Small intestine (tissue), 16 donors: ENCODE results near the gene LAMA5. TPM values are rescaled to one million over a fixed set of nuclear protein-coding genes. Genes with fewer than 3 reads are reported as not detected.
A peak's percentile ranks its signal among the peaks of the same experiment; 100 is the strongest.

Experiments
- DNase-seq, 2 donors: peaks; one replicate each; pipeline versions ENCODE4 v3.0.0 to v3.0.0-alpha.2; 2013
- FAIRE-seq: peaks from 2 replicates; lab custom pipeline; 2012; peaks lifted over from hg19 to GRCh38; lab: Jason Lieb, UNC
- H3K27ac ChIP-seq, 3 donors: one replicate each; pipeline ENCODE4 v1.5.1; 2013; ENCODE audit warnings: low read length in 2 of 3, mild to moderate bottlenecking in 2 of 3, control low read depth in 1 of 3, inconsistent platforms in 1 of 3, low read depth in 1 of 3, moderate library complexity in 1 of 3
- H3K27me3 ChIP-seq, 3 donors: one replicate each; pipeline ENCODE4 v1.6.1; 2013; ENCODE audit warnings: low read length in 3 of 3, inconsistent platforms in 1 of 3; ENCODE audit not compliant: control insufficient read depth in 3 of 3, insufficient read depth in 3 of 3
- H3K36me3 ChIP-seq, 3 donors: one replicate each; pipeline ENCODE4 v1.6.1; 2013; ENCODE audit warnings: low read length in 3 of 3, inconsistent platforms in 1 of 3, low read depth in 1 of 3, mild to moderate bottlenecking in 1 of 3, moderate library complexity in 1 of 3; ENCODE audit not compliant: control insufficient read depth in 3 of 3, insufficient read depth in 2 of 3
- H3K4me1 ChIP-seq, 3 donors: one replicate each; pipeline ENCODE4 v1.6.1; 2013; ENCODE audit warnings: low read length in 2 of 3, inconsistent platforms in 1 of 3, low read depth in 1 of 3, mild to moderate bottlenecking in 1 of 3, moderate library complexity in 1 of 3; ENCODE audit not compliant: control insufficient read depth in 3 of 3, insufficient read depth in 2 of 3
- H3K4me3 ChIP-seq, 3 donors: one replicate each; pipeline ENCODE4 v1.5.1; 2013; ENCODE audit warnings: low read length in 3 of 3, control low read depth in 1 of 3, inconsistent platforms in 1 of 3, low read depth in 1 of 3, mild to moderate bottlenecking in 1 of 3, moderate library complexity in 1 of 3
- H3K9me3 ChIP-seq, 2 donors: one replicate each; pipeline ENCODE4 v1.6.1; 2013; ENCODE audit warnings: low read depth in 1 of 2, low read length in 1 of 2; ENCODE audit not compliant: control insufficient read depth in 2 of 2, insufficient read depth in 1 of 2
- WGBS, 3 donors: extraction: QIAGEN DNeasy Blood & Tissue Kit; methylation state at CpG; one replicate each; pipeline ENCODE4 v1.1.7; 2013; 5-methylcytosine and 5-hydroxymethylcytosine counted together
- long read RNA-seq, 10 donors: transcript quantifications; one replicate each; lab custom pipeline, GENCODE V29; 2026
- polyA plus RNA-seq, 4 donors: library from polyadenylated mRNA; stranded (reverse) in 3 of 4; unstranded in 1 of 4; fragments of 200-250 nt in 3 of 4; fragments of 120-200 nt in 1 of 4; gene quantifications; one replicate each; pipeline versions ENCODE4 v1.2.1 to v1.2.3, GENCODE V29; 2013
- donor health status: healthy with polysubstance abuse.
- donor health status: control.
- donor health status: control.
- donor health status: Bipolar disorder and iron deficiency.
- donor health status: healthy.

The LAMA5 gene, protein sequence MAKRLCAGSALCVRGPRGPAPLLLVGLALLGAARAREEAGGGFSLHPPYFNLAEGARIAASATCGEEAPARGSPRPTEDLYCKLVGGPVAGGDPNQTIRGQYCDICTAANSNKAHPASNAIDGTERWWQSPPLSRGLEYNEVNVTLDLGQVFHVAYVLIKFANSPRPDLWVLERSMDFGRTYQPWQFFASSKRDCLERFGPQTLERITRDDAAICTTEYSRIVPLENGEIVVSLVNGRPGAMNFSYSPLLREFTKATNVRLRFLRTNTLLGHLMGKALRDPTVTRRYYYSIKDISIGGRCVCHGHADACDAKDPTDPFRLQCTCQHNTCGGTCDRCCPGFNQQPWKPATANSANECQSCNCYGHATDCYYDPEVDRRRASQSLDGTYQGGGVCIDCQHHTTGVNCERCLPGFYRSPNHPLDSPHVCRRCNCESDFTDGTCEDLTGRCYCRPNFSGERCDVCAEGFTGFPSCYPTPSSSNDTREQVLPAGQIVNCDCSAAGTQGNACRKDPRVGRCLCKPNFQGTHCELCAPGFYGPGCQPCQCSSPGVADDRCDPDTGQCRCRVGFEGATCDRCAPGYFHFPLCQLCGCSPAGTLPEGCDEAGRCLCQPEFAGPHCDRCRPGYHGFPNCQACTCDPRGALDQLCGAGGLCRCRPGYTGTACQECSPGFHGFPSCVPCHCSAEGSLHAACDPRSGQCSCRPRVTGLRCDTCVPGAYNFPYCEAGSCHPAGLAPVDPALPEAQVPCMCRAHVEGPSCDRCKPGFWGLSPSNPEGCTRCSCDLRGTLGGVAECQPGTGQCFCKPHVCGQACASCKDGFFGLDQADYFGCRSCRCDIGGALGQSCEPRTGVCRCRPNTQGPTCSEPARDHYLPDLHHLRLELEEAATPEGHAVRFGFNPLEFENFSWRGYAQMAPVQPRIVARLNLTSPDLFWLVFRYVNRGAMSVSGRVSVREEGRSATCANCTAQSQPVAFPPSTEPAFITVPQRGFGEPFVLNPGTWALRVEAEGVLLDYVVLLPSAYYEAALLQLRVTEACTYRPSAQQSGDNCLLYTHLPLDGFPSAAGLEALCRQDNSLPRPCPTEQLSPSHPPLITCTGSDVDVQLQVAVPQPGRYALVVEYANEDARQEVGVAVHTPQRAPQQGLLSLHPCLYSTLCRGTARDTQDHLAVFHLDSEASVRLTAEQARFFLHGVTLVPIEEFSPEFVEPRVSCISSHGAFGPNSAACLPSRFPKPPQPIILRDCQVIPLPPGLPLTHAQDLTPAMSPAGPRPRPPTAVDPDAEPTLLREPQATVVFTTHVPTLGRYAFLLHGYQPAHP (N-terminal part only)
- 10 to 100 TPM in 2 of 4 donors, 1 to 10 TPM in 2; 1.3 to 62.8 (median 23.0) TPM for polyA plus RNA-seq
- long read RNA-seq, donor 1, partial matches to known transcripts, result 92 of 118 reads
- long read RNA-seq, donor 1, other reads (novel, unspliced or antisense), result 23 of 118 reads
- long read RNA-seq, donor 2, partial matches to known transcripts, result 1,090 of 2,021 reads
- long read RNA-seq, donor 2, other reads (novel, unspliced or antisense), result 931 of 2,021 reads
- long read RNA-seq, donor 3, partial matches to known transcripts, result 0 of 5 reads
- long read RNA-seq, donor 3, other reads (novel, unspliced or antisense), result 0 of 5 reads
- long read RNA-seq, donor 4, result 0 reads
- long read RNA-seq, donor 5, partial matches to known transcripts, result 40 of 51 reads
- long read RNA-seq, donor 5, other reads (novel, unspliced or antisense), result 10 of 51 reads
- long read RNA-seq, donor 6, result 0 reads
- long read RNA-seq, donor 7, result 0 reads
- long read RNA-seq, donor 8, result 0 reads
- long read RNA-seq, donor 9, partial matches to known transcripts, result 374 of 741 reads
- long read RNA-seq, donor 9, other reads (novel, unspliced or antisense), result 367 of 741 reads
- long read RNA-seq, donor 10, partial matches to known transcripts, result 0 of 4 reads
- long read RNA-seq, donor 10, other reads (novel, unspliced or antisense), result 0 of 4 reads

DNA sequence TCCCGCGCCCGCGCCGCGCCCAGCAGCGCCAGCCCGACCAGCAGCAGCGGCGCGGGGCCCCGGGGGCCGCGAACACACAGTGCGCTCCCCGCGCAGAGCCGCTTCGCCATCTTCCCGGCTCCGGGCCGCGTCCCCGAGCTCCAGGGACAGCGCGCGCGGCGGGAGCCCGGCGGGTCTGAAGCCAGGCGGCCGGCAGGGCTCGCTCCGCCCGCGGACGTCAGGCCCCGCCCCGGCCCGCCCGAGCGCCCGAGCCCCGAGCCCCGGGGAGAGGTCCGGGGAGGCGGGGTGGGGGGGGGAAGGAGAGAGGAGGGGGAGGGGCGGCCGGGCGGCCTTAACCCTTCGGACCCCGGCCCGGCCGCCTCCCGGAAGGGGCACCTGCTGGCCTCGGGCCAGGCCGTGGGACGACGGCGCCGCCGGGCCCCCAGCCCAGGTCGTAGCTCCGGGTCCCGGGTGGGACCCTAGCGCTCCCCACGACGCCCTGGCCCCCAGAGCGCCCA, at the start of gene LAMA5:
Gene LAMA5 (minus strand): TSS at position 177 of the 497 bp plus-strand sequence. CDS start 67 bp downstream, at position 110.
- H3K4me3 ChIP-seq, result peak within 1 kb of the TSS; percentile 45 to 72 (median 51)
- peaks cover 0 to 20% (median 0%) of the 10 kb centered on the region in 3 donors for H3K36me3 ChIP-seq
- peak in 1 of 2 donors; percentile 80 for DNase-seq
- peaks cover 0 to 77% (median 8%) of the 10 kb centered on the region in 3 donors for H3K4me1 ChIP-seq
- peak within 1 kb of the TSS in 2 of 3 donors; percentile 53 to 62 for H3K27ac ChIP-seq
- peaks cover 0 to 5% (median 0%) of the 10 kb centered on the region in 3 donors for H3K27me3 ChIP-seq
- no peaks in the 10 kb centered on the region for H3K9me3 ChIP-seq
- WGBS, 3 donors, result 0 to 2% (median 1%) methylated on average over 9 to 68 of the region's 70 CpGs
- FAIRE-seq, result no peak

DNA sequence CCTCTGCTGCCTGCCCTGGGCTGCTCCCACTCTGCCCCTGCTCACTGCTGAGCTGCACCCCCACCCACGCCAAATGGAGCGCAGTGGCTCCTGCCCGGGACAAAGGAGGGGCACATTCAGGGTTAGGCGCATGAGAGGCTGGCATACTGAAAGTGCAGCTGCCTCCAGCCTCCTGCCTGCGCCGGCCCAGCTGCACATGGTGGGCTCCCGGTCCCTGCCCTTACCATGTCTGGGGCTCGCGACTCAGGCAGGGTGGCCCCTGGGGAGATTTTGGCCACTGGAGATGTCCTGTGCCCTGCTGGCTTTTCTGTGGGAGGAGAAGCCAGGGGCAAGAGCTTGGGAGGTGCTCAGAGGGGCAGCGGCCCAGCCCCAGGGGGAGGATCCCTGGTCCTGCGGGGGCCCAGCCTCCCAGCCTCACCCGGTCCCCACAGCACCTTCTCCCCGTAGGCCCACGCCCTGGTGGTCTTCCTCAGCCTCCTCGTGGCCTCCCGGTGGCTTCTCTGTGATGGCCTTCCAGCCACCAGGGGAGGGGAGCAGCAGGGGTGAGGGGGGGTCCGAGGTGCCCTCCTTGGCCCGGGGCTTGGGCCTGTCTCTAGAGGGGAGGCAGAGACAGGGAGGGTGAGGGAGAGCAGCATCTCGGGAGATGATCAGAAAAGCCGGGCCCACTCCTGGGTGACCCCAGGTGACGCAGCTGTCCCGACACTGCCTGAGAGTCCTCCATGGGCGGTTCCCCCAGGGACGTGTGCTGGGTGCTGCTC, 48.4 kb upstream of the LAMA5 start:
- FAIRE-seq (no peak), DNase-seq (no peak)
- H3K4me3 ChIP-seq, result no peak overlapping the region
- H3K36me3 ChIP-seq, result peaks cover 0 to 59% (median 0%) of the 10 kb centered on the region in 3 donors
- H3K9me3 ChIP-seq, result no peaks in the 10 kb centered on the region
- no peak overlapping the region for H3K27ac ChIP-seq
- H3K27me3 ChIP-seq, result no peaks in the 10 kb centered on the region
- H3K4me1 ChIP-seq, result peaks cover 0 to 50% (median 2%) of the 10 kb centered on the region in 3 donors
- 79 to 89% (median 82%) methylated on average over 22 to 24 of the region's 24 CpGs for WGBS, 3 donors

DNA sequence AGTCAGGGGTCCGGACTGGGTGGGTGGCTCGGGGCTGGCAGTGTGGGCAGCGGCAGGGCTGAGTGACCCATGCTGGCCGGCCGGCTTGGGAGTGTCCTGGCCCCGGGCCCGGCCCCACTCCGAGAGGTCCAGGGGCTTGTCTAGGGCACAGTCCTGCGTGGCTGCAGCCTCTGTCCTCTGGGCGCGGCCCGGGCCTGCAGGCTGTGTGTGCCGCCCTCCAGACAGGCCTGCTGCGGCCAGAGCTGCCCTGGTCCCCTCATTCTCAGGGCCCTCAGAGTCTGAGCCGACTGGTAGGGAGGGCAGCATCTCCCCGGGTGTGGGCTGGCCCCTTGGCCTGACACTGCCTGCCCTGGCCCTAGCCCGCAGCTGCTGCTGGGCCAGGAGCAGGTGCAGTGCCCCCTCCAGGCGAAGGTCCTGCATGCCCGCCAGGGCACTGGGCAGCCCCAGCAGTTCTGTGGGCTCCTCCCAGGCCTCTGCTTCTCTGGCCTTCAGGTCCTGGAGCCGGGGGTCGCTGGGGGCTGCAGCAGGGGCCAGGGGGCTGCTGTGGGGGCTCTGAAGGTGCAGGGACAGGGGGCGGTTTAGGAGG, 46.9 kb upstream of the LAMA5 start:
- Histone ChIP-seq H3K4me1 (peaks cover 0 to 65% (median 2%) of the 10 kb centered on the region in 3 donors), H3K27me3 (no peaks in the 10 kb centered on the region), H3K36me3 (peaks cover 0 to 60% (median 0%) of the 10 kb centered on the region in 3 donors), H3K4me3 (no peak overlapping the region), H3K27ac (peak overlapping the region; percentile 79 to 95 (median 84)), H3K9me3 (no peaks in the 10 kb centered on the region)
- 38 to 68% (median 52%) methylated on average over 18 to 22 of the region's 22 CpGs for WGBS, 3 donors
- FAIRE-seq, result no peak
- peak; percentile 39 to 52 for DNase-seq

DNA sequence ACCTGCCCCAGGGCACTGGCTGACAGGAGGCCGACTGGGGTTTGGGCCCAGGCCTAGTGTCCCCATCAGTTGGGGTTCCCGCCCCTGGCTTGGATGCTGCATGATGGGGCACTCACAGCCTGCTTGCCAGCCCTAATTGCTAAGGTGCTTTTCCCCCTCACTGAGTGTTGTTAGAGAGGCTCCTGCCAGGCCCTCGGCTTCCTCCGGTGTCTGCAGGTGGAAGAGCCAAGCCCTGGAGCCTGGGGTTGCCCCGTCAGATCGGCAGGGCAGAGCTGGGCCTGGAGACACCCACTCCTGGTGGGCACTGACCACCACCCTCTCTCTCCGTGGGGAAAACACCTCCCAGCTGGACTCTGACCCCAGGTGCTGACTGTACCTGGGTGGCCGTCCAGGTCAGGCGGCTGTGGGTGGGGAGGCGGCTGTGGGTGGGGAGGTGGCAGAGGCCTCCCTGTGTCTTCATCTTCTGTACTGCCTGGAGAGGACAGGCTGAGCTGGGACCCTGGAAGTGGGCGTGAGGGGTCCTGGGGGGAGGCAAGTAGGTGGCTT, 46.0 kb upstream of the LAMA5 start:
- Histone ChIP-seq H3K4me1 (peaks cover 0 to 74% (median 2%) of the 10 kb centered on the region in 3 donors), H3K9me3 (no peaks in the 10 kb centered on the region), H3K27ac (peak overlapping the region; percentile 79 to 95 (median 84)), H3K4me3 (no peak overlapping the region), H3K27me3 (no peaks in the 10 kb centered on the region), H3K36me3 (peaks cover 0 to 51% (median 0%) of the 10 kb centered on the region in 3 donors)
- DNase-seq, result peak; percentile 75 to 78
- 17 to 67% (median 34%) methylated on average over 11 of the region's 11 CpGs for WGBS, 3 donors
- no peak for FAIRE-seq

DNA sequence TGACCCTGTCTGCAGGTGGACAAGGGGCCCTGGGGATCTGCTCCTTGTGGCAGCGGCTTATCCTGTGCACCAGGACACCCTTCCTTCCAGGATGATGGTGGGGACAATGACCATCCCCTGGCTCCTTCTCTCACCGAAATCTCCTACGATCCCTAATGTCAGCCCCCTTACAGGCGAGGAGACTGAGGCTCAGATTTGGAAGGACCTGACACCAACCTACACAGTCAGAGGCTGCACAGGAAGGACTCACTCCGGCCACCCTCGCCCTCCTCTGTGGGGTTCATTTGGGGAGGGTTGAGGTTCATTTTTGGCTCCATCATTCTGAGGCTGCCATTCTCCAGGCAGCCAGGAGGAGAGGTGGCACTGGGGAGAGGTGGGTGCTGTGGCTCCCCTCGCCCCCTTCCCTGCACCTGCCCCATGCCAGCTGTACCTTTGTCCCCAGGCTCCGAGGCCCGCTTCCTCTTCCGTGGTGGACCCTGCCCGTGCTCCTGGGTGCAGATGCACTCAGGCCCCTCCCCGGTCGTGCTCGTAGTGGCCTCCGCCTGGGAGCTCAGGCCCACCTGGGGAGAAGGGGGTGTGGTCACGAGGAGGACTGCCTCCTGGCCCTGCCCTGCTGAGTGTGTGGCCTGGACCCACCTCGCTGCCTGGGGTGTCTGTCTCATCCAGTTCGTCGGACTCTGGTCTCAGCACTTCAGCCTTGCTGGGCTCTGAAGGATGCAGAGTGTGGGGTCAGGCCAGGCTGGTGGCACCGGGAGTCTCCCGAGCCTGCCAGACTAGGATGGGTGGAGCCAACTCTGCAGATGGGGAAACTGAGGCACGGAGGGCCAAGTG, 45.3 kb upstream of the LAMA5 start:
- Histone ChIP-seq H3K4me3 (peak overlapping the region in 2 of 3 donors; percentile 42 to 59), H3K4me1 (peaks cover 0 to 81% (median 2%) of the 10 kb centered on the region in 3 donors), H3K36me3 (peaks cover 0 to 47% (median 0%) of the 10 kb centered on the region in 3 donors), H3K9me3 (no peaks in the 10 kb centered on the region), H3K27me3 (no peaks in the 10 kb centered on the region), H3K27ac (peak overlapping the region; percentile 90 to 97 (median 95))
- DNase-seq, result peak; percentile 98 to 99
- FAIRE-seq, result no peak
- WGBS, 3 donors, result 19 to 51% (median 34%) methylated on average over 22 of the region's 22 CpGs
